ENCODE results near the gene DNMT3B. TPM values are rescaled to one million over a fixed set of nuclear protein-coding genes. Genes with fewer than 3 reads are reported as not detected.

Gene DNMT3B
- total and polyA plus RNA-seq, 4 donors = 0.26 to 2.8 (median 0.60) TPM

DNA sequence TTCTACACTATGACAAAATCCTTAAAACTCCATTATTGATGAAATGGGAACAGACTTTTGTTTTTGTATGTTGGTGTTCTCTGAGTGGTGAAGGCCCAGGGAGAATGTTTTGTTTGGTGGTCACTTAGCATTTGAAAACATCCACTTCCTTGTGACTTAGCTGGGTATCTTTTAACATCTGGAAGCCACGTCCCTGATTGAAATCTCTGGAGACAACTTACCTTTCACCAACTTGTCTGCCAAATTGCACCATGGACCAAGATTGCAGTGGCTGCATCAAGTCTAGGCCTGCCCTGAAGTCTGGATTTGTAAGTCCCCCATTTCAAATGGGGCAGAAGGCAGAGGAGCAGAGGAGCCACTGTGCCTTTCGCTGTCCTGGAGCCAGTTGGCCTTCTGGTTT is 96.0 kb downstream of the DNMT3B start:
- no peak for TF ChIP-seq EGR1 (IDR thresholded peaks at IDR 0.05; ENCODE audit: low read depth in 2 of 2)
- TF ChIP-seq, protein P1, sequence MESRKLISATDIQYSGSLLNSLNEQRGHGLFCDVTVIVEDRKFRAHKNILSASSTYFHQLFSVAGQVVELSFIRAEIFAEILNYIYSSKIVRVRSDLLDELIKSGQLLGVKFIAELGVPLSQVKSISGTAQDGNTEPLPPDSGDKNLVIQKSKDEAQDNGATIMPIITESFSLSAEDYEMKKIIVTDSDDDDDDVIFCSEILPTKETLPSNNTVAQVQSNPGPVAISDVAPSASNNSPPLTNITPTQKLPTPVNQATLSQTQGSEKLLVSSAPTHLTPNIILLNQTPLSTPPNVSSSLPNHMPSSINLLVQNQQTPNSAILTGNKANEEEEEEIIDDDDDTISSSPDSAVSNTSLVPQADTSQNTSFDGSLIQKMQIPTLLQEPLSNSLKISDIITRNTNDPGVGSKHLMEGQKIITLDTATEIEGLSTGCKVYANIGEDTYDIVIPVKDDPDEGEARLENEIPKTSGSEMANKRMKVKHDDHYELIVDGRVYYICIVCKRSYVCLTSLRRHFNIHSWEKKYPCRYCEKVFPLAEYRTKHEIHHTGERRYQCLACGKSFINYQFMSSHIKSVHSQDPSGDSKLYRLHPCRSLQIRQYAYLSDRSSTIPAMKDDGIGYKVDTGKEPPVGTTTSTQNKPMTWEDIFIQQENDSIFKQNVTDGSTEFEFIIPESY (IDR thresholded peaks at IDR 0.05) = no peak
- TF ChIP-seq FOXA2 (IDR thresholded peaks at IDR 0.05) = no peak
- no peak for TF ChIP-seq HNF4A (conservative IDR thresholded peaks at IDR 0.05)
- no peak for TF ChIP-seq FOXA1 (IDR thresholded peaks at IDR 0.05)
- no peak for DNase-seq (ENCODE audit: low spot score)
- no peaks in the 10 kb centered on the region for H3K4me1 ChIP-seq (ENCODE audit: control insufficient read depth in 4 of 4, insufficient read depth in 4 of 4, low read length in 3 of 4)

More for the DNA sequence above, 96.0 kb downstream of the DNMT3B start:
- Histone ChIP-seq H3K4me3 (ENCODE audit: low read depth in 1 of 3, low read length in 3 of 3) (no peak overlapping the region), H3K27me3 (ENCODE audit: control insufficient read depth in 4 of 4, insufficient read depth in 4 of 4, low read length in 3 of 4) (no peaks in the 10 kb centered on the region), H3K9me3 (ENCODE audit: control insufficient read depth in 4 of 4, low read length in 3 of 4) (no peaks in the 10 kb centered on the region), H3K9ac (ENCODE audit: low read depth in 1 of 2, low read length in 2 of 2) (no peak overlapping the region), H3K36me3 (ENCODE audit: control insufficient read depth in 4 of 4, insufficient read depth in 3 of 4, low read depth in 1 of 4, low read length in 3 of 4) (peaks cover 0 to 6% (median 0%) of the 10 kb centered on the region in 4 donors), H3K27ac (ENCODE audit: low read depth in 1 of 2, low read length in 2 of 2) (no peak overlapping the region)
- 92% methylated on average over 2 of the region's 2 CpGs for WGBS

Other genes with a start within 250 kb of the DNMT3B start
- gene NOL4L, start 177.1 kb upstream of the DNMT3B start, total RNA-seq = 1 to 10 TPM; 2.2 to 6.8 TPM
- 1 to 10 TPM; 3.1 to 5.4 TPM for gene NOL4L, start 177.1 kb upstream of the DNMT3B start, polyA plus RNA-seq
- under 1 TPM; under 0.01 TPM for gene C20orf203, start 88.4 kb upstream of the DNMT3B start, total RNA-seq
- gene C20orf203, start 88.4 kb upstream of the DNMT3B start, polyA plus RNA-seq = not detected
- 1 to 10 TPM; 8.3 to 9.1 TPM for gene COMMD7, start 18.9 kb upstream of the DNMT3B start, total RNA-seq
- 10 to 100 TPM; 21.8 to 42.7 TPM for gene COMMD7, start 18.9 kb upstream of the DNMT3B start, polyA plus RNA-seq
- 10 to 100 TPM; 22.5 to 40.2 TPM for gene MAPRE1, start 57.6 kb downstream of the DNMT3B start, total RNA-seq
- 10 to 100 TPM in 1 of 2 donors, 1 to 10 TPM in 1; 6.7 to 11.3 TPM for gene MAPRE1, start 57.6 kb downstream of the DNMT3B start, polyA plus RNA-seq
- gene EFCAB8, start 96.5 kb downstream of the DNMT3B start, total RNA-seq = under 1 TPM in 1 of 2 donors, not detected in 1; 0.25 TPM
- gene EFCAB8, start 96.5 kb downstream of the DNMT3B start, polyA plus RNA-seq = not detected
- gene SUN5, start 242.0 kb downstream of the DNMT3B start, total RNA-seq = not detected
- gene SUN5, start 242.0 kb downstream of the DNMT3B start, polyA plus RNA-seq = not detected
- 1 to 10 TPM; 1.9 to 3.7 TPM for gene BPIFB2, start 245.3 kb downstream of the DNMT3B start, total RNA-seq
- gene BPIFB2, start 245.3 kb downstream of the DNMT3B start, polyA plus RNA-seq = 1 to 10 TPM in 1 of 2 donors, under 1 TPM in 1; 0.33 to 1.0 TPM